Measurements from ENCODE around the gene C2orf68. TPM values are rescaled to one million over a fixed set of nuclear protein-coding genes. Genes with fewer than 3 reads are reported as not detected.
"Not testable (repeated sequence)": the region's sequence is repeated elsewhere in the genome, so short reads cannot be mapped to it uniquely, and the experiment has no call there.

The C2orf68 gene
- total RNA-seq, 1 donor from 2014 or later, result 40.8 TPM

DNA sequence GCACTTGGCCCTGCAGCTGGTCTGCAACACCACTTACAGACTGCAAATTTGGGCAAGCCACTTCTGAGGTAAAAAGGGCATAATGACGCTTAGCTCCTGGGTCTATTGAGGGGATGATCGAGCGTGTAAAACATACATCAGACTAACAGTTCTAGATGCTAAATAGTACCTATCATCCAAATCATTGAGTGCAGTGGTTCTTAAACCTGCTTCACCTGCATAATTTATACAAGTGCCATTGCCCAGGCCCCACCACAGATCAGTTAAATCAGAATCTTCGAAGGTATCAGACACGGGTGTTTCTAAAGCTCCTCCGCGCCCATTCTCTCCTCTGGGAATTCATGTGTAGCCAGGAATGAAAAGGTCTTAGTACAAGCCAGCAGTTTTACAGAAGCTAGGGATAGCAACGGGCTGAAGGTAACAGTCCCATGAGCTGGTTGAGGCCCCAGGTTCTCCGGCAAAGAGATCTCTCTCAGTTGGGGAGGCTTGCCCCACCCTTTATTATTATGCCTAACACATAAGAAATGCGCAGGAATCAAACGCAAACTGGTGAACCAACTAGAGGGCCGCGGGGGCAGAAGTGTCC lies 17.1 kb downstream of the C2orf68 start:
- peak overlapping the region; percentile 99 for H3K4me3 Mint-ChIP-seq (ENCODE audit: unreplicated experiment)
- peak overlapping the region; percentile 99 for H3K27ac Mint-ChIP-seq (ENCODE audit: unreplicated experiment)
- H3K4me1 Mint-ChIP-seq (ENCODE audit: unreplicated experiment), result peaks cover 55% of the 10 kb centered on the region
- DNase-seq (ENCODE audit: extremely low spot score, unreplicated experiment), result no peak
- peaks cover 8% of the 10 kb centered on the region for H3K36me3 Mint-ChIP-seq (ENCODE audit: unreplicated experiment)
- no peaks in the 10 kb centered on the region for H3K27me3 Mint-ChIP-seq (ENCODE audit: unreplicated experiment)
- TF ChIP-seq, protein P1, sequence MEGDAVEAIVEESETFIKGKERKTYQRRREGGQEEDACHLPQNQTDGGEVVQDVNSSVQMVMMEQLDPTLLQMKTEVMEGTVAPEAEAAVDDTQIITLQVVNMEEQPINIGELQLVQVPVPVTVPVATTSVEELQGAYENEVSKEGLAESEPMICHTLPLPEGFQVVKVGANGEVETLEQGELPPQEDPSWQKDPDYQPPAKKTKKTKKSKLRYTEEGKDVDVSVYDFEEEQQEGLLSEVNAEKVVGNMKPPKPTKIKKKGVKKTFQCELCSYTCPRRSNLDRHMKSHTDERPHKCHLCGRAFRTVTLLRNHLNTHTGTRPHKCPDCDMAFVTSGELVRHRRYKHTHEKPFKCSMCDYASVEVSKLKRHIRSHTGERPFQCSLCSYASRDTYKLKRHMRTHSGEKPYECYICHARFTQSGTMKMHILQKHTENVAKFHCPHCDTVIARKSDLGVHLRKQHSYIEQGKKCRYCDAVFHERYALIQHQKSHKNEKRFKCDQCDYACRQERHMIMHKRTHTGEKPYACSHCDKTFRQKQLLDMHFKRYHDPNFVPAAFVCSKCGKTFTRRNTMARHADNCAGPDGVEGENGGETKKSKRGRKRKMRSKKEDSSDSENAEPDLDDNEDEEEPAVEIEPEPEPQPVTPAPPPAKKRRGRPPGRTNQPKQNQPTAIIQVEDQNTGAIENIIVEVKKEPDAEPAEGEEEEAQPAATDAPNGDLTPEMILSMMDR (IDR thresholded peaks at IDR 0.05), result no peak
- no peaks in the 10 kb centered on the region for H3K9me3 Mint-ChIP-seq (ENCODE audit: unreplicated experiment)

DNA sequence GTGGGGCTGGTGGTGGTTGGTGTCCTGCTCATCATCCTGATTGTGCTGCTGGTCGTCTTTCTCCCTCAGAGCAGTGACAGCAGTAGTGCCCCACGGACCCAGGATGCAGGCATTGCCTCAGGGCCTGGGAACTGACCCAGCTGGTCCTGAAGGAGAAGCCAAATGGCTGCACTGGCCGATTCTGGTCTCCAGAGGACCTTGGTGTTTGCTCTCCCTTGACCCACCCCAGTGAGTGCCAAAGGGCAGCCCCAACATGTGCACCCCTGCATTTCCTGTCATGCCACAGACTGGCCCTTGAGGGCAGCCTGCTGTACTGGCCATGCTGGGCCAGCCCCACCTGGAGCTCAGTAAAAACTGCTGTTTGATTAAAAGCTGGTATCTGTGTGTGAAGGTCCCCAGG lies 18.8 kb downstream of the C2orf68 start:
- Mint-ChIP-seq H3K27ac (ENCODE audit: unreplicated experiment) (no peak overlapping the region), H3K9me3 (ENCODE audit: unreplicated experiment) (no peaks in the 10 kb centered on the region), H3K4me3 (ENCODE audit: unreplicated experiment) (no peak overlapping the region), H3K4me1 (ENCODE audit: unreplicated experiment) (peaks cover 69% of the 10 kb centered on the region), H3K36me3 (ENCODE audit: unreplicated experiment) (peaks cover 2% of the 10 kb centered on the region), H3K27me3 (ENCODE audit: unreplicated experiment) (no peaks in the 10 kb centered on the region)
- no peak for DNase-seq (ENCODE audit: extremely low spot score, unreplicated experiment)
- TF ChIP-seq, protein P1 (IDR thresholded peaks at IDR 0.05), result no peak

DNA sequence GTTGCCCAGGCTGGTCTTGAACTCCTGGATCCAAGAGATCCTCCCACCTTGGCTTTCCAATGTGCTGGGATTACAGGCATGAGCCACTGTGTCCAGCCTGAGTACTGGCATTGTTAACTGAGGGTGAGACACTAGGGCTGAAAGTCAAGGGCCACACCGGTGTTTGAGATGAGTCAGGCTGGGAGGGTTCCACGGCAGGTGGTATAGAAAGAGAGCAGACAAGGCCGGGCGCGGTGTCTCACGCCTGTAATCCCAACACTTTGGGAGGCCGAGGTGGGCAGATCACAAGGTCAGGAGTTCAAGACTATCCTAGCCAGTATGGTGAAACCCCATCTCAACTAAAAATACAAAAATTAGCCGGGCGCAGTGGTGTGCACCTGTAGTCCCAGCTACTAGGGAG lies 19.6 kb downstream of the C2orf68 start:
- H3K27ac Mint-ChIP-seq (ENCODE audit: unreplicated experiment); H3K36me3 Mint-ChIP-seq (ENCODE audit: unreplicated experiment); H3K27me3 Mint-ChIP-seq (ENCODE audit: unreplicated experiment); DNase-seq (ENCODE audit: extremely low spot score, unreplicated experiment); H3K9me3 Mint-ChIP-seq (ENCODE audit: unreplicated experiment); H3K4me3 Mint-ChIP-seq (ENCODE audit: unreplicated experiment): not testable (repeated sequence)
- H3K4me1 Mint-ChIP-seq (ENCODE audit: unreplicated experiment), result peaks cover 73% of the 10 kb centered on the region

DNA sequence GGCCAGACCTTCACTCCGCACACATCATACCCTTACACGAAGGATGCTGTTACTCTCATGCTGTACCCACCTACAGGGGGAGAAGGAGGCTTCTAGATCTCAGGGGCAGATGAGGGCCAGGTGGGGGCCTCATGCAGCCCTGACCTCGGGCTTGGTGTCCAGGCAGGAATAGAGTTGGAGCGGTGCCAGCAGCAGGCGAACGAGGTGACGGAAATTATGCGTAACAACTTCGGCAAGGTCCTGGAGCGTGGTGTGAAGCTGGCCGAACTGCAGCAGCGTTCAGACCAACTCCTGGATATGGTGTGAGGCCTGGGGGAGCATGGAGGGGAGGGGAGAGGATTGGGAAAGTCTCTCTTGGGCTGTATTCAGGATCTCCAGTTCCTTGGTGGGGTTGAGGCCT lies 20.3 kb downstream of the C2orf68 start:
- Mint-ChIP-seq H3K4me3 (ENCODE audit: unreplicated experiment) (no peak overlapping the region), H3K36me3 (ENCODE audit: unreplicated experiment) (no peaks in the 10 kb centered on the region), H3K27me3 (ENCODE audit: unreplicated experiment) (no peaks in the 10 kb centered on the region), H3K27ac (ENCODE audit: unreplicated experiment) (no peak overlapping the region), H3K4me1 (ENCODE audit: unreplicated experiment) (peaks cover 67% of the 10 kb centered on the region), H3K9me3 (ENCODE audit: unreplicated experiment) (no peaks in the 10 kb centered on the region)
- TF ChIP-seq, protein P1 (IDR thresholded peaks at IDR 0.05), result no peak
- DNase-seq (ENCODE audit: extremely low spot score, unreplicated experiment), result no peak

DNA sequence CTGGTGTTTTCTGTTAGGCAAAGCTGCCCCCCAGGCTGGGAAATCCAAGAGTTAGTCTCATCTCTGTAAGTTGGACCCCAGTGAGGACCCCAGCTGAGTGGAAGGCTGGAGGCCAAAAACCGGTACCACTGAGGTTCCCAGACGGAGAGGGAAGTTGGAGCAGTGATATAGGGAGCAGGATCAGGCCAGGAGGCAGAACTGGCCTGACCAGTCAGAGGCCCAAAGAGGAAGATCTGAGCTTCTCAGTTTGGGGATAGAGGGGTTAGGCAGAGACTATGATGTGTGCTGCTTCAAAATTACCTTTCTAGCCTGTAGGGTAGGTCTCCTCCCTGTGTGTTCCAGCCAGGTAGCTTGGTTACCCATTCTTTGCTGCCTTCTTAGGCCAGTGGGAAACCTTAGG lies 20.9 kb downstream of the C2orf68 start:
- Mint-ChIP-seq H3K4me3 (ENCODE audit: unreplicated experiment) (no peak overlapping the region), H3K27ac (ENCODE audit: unreplicated experiment) (peak overlapping the region; percentile 89), H3K4me1 (ENCODE audit: unreplicated experiment) (peaks cover 62% of the 10 kb centered on the region), H3K9me3 (ENCODE audit: unreplicated experiment) (no peaks in the 10 kb centered on the region), H3K36me3 (ENCODE audit: unreplicated experiment) (no peaks in the 10 kb centered on the region), H3K27me3 (ENCODE audit: unreplicated experiment) (no peaks in the 10 kb centered on the region)
- TF ChIP-seq, protein P1 (IDR thresholded peaks at IDR 0.05), result no peak
- DNase-seq (ENCODE audit: extremely low spot score, unreplicated experiment), result no peak

Measured in osteocyte (in vitro differentiated cells).